ENCODE measurements around the gene C6orf118.
A peak's percentile ranks its signal among the peaks of the same experiment; 100 is the strongest.

The C6orf118 gene

GRCh38 chr6:165244524-165245247 lies 64.7 kb downstream of the C6orf118 start:
- DNase-seq (ENCODE audit: low read depth) = no peak

DNA sequence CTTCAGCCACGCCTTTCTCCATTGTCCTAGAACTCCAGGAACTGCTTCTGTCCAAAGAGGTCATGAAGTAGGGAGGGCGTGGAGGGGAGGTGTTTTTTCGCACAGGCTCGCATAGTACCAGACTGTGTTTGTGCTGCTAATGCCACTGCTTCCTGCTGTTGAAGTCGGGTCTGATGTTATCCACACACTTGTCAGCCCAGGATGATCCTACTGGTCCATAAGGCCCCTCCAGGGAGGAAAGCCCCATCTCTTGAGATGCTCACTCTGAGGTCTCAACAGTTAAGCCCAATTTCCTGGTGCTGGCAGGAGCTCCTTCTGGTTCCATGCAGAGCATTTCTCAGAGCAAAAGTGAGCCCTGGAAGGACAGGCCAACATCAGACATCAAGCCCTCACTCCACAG lies 65.6 kb downstream of the C6orf118 start:
- DNase-seq (ENCODE audit: low read depth) = no peak

GRCh38 chr6:165236326-165236725 lies 73.1 kb downstream of the C6orf118 start:
- DNase-seq (ENCODE audit: low read depth) = no peak

DNA sequence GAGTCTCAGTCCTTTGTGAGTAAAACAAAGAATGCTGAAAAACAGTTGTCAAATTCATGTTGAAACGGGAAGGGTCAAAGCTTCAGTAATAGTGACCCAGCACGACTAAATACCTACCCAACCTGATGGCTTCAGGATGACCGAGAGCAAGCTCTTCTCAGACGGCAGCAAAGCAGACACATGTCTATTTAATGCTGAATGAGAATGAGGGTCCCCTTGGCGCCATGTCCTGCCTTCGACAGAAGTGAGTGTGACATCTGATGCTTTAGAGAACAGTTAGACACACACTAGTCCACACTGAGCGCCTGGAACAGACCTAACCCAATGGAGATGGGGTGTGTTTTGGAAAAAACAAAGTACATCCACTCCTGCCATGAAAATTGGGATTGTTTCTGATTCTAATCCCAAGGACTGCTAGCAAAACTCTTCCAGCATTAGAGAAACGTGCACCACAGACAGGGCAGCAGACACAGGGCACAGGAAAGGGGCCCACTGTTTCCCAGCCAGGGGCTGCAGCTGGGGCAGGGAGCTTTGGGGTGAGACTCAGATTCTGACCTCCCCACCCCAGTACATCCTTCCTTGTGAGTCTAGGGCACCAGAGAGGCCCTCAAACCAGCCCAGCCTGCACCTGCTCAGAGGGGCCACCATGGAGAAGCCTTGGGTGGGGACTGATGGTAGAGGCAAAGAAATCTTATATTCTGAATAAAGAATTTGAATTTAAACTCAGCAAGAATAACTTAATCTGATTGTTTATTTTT lies 76.5 kb downstream of the C6orf118 start:
- DNase-seq (ENCODE audit: low read depth) = no peak

DNA sequence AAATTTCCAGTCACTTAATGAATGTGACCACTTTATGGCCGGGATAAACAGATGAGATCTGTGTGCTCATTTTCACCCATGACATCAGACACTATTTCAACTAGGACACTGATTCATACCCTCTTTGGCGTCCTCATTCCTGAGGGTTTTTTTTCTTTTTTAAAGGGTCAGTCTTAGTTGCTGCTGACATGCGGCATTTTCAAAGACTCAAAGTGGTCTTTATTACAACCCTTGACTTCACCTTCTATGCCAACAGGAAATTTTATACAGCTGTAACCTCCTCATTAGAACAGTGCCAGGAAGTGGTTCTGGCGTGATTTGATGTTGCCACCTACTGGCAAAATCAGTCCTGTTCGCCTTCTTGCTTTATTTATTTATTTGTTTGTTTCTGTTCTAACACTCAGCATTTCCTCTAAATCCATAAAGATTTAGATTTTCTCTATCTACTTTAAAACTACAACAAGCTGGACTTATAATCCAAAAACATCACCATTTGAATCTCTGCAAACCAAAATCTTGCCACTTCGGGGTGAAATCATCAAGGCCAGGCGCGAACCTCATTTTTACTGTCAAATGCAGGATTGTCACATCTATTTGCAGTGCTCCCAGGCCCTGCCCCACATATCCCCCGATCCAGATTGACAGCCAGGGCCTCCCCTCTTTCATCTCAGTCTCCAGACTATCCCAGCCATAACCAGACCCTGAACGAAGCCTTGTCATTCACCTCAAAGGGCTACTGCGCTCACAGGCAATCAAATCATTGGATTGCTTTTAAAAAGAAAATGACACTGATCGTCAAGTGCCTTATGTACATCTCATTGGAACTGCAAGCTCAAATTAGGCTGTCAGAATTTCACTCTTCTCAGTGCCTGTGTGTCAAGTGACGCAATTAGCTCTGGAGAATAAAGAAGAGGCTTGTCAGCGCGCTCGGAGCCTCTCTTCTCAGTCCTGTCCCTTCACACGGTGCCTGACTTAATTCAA lies 77.5 kb downstream of the C6orf118 start:
- DNase-seq (ENCODE audit: low read depth) = peak; percentile 46

- DNase-seq (ENCODE audit: low read depth) = no peak
Measured at GRCh38 chr6:165231177-165231576, 78.2 kb downstream of the C6orf118 start.
